Right cardiac atrium (tissue), 5 donors: ENCODE measurements around the gene HM13. TPM values are rescaled to one million over a fixed set of nuclear protein-coding genes. Genes with fewer than 3 reads are reported as not detected.
"Not testable (repeated sequence)": the region's sequence is repeated elsewhere in the genome, so short reads cannot be mapped to it uniquely, and the experiment has no call there.

ENCODE experiments used
- ATAC-seq, 2 donors: fragments of 200-7000 bp; cut with Tn5 transposase; one replicate each; pipeline versions ENCODE4 v1.8.0 to v1.9.1; 2020; ENCODE audit warnings: moderate library complexity in 2 of 2, mild to moderate bottlenecking in 1 of 2
- DNase-seq, 3 donors: peaks; one replicate each; pipeline ENCODE4 v3.0.0-alpha.2; 2020
- H3K27ac ChIP-seq: one replicate; pipeline ENCODE4 v1.5.1; 2013; ENCODE audit warnings: mild to moderate bottlenecking, low read length, control low read depth, moderate library complexity
- H3K27me3 ChIP-seq: one replicate; pipeline ENCODE4 v1.6.1; 2013; ENCODE audit not compliant: control insufficient read depth, insufficient read depth
- H3K4me1 ChIP-seq: one replicate; pipeline ENCODE4 v1.6.1; 2013; ENCODE audit warnings: low read length; ENCODE audit not compliant: control insufficient read depth, insufficient read depth
- H3K4me3 ChIP-seq: one replicate; pipeline ENCODE4 v1.5.1; 2013; ENCODE audit warnings: low read length, control low read depth
- H3K9me3 ChIP-seq: one replicate; pipeline ENCODE4 v1.6.1; 2013; ENCODE audit warnings: low read length; ENCODE audit not compliant: control insufficient read depth
- WGBS: extraction: QIAGEN DNeasy Blood & Tissue Kit; methylation state at CpG from one replicate; pipeline ENCODE4 v1.1.7; 2013; 5-methylcytosine and 5-hydroxymethylcytosine counted together
- intact Hi-C, 4 donors: fragments of 100-400 bp; cut with DNase I; formaldehyde crosslinking; loops; one replicate each; pipeline versions ENCODE4 v1.11.0 to v1.14.0; 2022 to 2023
- polyA plus RNA-seq: library from polyadenylated mRNA; stranded (reverse); fragments of 200-250 nt; gene quantifications from one replicate; pipeline ENCODE4 v1.2.3, GENCODE V29; 2013
- total RNA-seq, 4 donors: library from RNA; stranded (reverse); fragmentation: NEBNext Ultra II Directional; extraction: Animal tissue kit (Norgen Biotek cat#: 25700); gene quantifications; one replicate each; pipeline ENCODE4 v1.2.1, GENCODE V29; 2021
- donor health status: healthy with polysubstance abuse.
- donor health status: DM: no; HTN: yes; CAD: no.
- donor health status: DM: no; HTN: no; CAD: no.
- donor health status: DM: no; HTN: yes; CAD: no; lungs with severe emphysema.
- donor health status: DM: yes; HTN: yes; CAD: no.

HM13 gene
- total and polyA plus RNA-seq, 5 donors: 40.0 to 80.2 (median 60.9) TPM

DNA sequence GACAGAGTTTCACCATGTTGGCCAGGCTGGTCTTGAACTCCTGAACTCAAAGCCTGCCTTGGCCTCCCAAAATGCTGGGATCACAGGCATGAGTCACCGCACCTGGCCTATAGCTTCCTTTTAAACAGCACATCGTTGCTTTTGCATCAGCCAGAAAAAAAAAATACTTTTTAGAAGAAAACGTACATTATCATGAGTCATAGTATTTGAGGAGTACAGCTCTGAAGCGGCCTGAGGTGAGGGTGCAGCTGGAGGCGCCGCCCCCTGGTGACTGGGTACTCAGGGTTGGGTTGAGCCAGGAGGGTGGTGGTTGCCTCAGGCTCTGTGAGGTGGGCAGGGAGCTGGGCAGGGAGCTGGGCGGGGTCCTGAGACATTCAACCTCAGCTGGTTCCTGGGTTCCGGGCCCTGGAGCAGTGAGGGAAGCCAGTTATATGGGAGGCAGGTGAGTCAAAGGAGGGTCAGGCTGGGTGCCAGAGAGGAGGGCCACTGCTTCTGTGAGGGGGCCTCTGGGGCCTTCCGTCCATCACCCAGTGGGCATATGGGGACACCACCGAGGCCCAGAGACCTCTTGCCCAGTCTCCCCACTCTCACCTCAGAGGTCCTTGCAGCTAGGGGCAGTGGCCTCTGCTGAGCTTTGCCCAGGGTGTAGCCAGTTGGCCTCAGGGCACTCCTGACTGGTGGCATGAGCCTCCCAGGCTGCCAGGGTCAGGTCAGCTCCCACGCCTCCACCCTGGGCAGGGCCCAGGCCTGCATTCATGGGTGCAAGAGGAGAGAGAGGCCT, 79.2 kb downstream of the HM13 start:
- no peaks in the 10 kb centered on the region for H3K27me3 ChIP-seq
- ATAC-seq: no peak
- peaks cover 6% of the 10 kb centered on the region for H3K4me1 ChIP-seq
- H3K27ac ChIP-seq: peak overlapping the region; percentile 72
- intact Hi-C loops: no loop called here
- DNase-seq: peak in 2 of 3 donors; percentile 58 to 60
- WGBS: 85% methylated on average over 11 of the region's 11 CpGs
- no peaks in the 10 kb centered on the region for H3K9me3 ChIP-seq
- H3K4me3 ChIP-seq: no peak overlapping the region

DNA sequence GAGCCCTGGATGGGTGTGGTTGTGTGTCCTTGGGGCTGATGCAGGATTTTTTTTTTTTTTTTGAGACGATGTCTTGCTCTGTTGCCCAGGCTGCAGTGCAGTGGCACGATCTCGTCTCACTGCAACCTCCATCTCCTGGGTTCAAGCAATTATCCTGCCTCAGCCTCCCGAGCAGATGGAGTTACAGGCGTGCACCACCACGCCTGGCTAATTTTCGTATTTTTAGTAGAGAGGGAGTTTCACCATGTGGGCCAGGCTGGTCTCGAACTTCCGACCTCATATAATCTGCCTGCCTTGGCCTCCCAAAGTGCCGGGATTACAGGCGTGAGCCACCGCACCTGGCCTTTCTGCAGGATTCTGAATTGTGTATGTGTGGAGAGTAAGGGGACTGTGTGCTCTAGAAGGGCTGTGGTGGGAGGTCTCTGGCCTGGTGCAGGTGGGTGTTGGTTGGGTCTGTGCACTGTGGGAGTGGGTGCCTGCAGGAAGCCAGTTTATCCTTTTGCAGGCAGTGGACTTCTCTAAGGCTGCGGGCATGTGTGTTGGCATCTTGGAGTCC, 79.8 kb downstream of the HM13 start:
- no peaks in the 10 kb centered on the region for H3K27me3 ChIP-seq
- H3K4me1 ChIP-seq: peaks cover 6% of the 10 kb centered on the region
- no peaks in the 10 kb centered on the region for H3K9me3 ChIP-seq
- intact Hi-C loops: no loop called here
- H3K4me3 ChIP-seq: no peak overlapping the region
- peak overlapping the region; percentile 72 for H3K27ac ChIP-seq
- 87% methylated on average over 13 of the region's 13 CpGs for WGBS
- ATAC-seq: no peak
- DNase-seq: peak in 1 of 3 donors; percentile 22

DNA sequence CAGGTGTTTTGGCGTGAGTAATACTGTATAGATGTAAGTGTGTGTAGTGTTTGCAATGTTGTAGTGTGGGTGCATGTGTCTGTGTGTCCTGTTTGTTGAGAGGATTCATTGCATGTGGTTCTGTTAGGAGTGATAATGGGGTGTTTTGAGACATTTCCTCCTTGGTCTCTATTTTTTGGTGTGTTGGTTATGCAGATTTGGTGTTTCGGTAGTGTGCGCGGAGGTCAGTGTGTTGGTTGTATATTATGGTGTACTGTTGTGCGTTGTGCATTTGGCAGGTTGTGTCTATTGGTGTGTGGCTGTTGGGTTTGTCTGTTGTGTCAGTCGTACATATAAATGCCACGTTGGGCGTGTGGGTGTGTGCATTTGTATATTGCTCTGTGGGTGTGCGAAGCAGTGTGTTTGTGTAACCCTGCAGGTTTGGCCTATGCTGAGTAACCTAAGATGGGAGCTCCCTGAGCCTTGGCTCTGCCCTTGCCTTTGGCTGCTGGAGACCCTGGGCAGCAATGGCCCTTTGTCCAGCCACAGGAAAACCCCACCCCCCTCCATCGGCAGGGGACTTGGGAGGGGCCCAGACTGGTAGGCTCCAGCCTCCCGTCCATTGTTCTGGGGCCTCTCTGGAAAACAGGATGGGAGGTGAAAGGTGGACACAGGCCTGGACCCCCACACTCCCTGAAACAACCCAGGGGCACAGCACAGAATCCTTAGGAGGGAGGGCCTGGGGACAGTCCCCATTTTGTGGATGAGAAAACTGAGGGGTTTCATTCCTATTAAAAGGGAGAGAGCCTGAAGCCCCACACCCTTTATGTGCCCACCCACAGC, 80.5 kb downstream of the HM13 start:
- 58% methylated on average over 11 of the region's 11 CpGs for WGBS
- intact Hi-C loops: no loop called here
- Histone ChIP-seq H3K27me3 (no peaks in the 10 kb centered on the region), H3K9me3 (no peaks in the 10 kb centered on the region), H3K4me1 (peaks cover 6% of the 10 kb centered on the region), H3K27ac (peak overlapping the region; percentile 97), H3K4me3 (no peak overlapping the region)
- DNase-seq (peak; percentile 83 to 88 (median 87)), ATAC-seq (peak; percentile 49 to 81)

DNA sequence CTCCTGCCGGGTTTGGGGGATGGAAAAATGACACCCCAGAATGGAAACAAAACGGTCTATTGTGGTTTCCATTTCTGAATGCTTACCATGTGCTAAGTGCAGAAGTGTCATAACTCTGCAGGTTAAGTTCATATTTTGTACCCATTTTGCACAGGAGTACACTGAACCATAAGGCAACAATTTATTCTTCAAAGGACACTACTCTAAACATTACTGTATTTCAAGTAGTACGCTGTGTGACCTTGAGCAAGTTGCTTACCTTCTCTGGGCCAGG, 81.1 kb downstream of the HM13 start:
- WGBS: 67% methylated on average over 3 of the region's 3 CpGs
- peaks cover 6% of the 10 kb centered on the region for H3K4me1 ChIP-seq
- H3K9me3 ChIP-seq: no peaks in the 10 kb centered on the region
- peak overlapping the region; percentile 97 for H3K27ac ChIP-seq
- ATAC-seq (no peak), DNase-seq (no peak)
- H3K4me3 ChIP-seq: no peak overlapping the region
- H3K27me3 ChIP-seq: no peaks in the 10 kb centered on the region
- intact Hi-C loops: no loop called here

DNA sequence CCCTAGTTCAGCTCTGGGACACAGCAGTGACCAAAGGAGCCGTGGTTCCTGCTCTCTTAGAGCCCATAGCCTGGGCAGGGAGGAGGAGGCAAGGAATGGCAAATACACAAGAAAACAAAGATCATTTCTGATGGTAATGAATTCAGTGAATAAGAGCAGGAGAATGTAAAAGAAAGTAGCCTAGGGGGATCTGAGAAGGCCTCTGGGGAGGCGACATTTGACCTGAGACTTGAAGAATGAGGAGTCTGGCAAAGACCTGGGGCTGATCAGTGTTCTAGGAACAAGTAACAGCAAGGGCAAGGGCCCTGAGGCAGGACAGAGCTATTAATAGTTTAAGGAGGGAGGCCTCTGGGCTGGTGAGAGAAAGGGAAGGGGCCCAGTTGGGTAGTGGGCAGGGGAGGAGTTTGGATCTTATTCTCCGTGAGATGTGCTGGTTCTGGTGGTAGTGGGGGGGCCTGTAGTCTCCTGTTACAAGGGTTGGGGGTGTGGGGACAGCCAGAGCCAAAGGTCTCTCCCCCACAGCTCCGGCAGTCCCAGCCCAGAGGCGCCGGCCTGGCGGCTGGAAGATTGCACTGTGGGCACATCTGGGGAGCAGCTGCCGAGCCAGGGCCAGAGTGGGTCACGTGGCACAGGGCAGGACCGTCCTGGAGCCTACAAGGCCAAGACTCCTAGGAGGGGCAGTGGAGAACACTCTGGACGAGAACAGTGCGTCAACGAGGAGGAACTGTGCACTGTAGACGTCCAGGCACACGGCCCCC, 81.6 kb downstream of the HM13 start:
- no peaks in the 10 kb centered on the region for H3K9me3 ChIP-seq
- H3K27ac ChIP-seq: peak overlapping the region; percentile 97
- no peak overlapping the region for H3K4me3 ChIP-seq
- intact Hi-C loops: no loop called here
- ATAC-seq (peak; percentile 93 to 96), DNase-seq (peak; percentile 96 to 98 (median 97))
- peaks cover 6% of the 10 kb centered on the region for H3K4me1 ChIP-seq
- no peaks in the 10 kb centered on the region for H3K27me3 ChIP-seq
- WGBS: 20% methylated on average over 15 of the region's 15 CpGs

DNA sequence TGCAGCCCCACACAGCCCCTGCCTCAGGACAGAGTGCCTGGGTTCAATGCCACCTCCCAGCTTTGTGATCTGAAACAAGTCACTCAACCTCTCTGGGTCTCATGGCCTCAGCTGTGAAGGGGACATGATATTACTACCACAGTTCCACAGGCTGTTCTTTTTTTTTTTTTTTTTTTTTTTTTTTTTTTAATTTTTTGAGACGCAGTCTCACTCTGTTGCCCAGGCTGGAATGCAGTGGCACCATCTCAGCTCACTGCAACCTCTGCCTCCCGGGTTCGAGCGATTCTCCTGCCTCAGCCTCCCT, 82.1 kb downstream of the HM13 start:
- H3K4me1 ChIP-seq, H3K9me3 ChIP-seq, H3K4me3 ChIP-seq, DNase-seq, ATAC-seq, intact Hi-C loops, H3K27me3 ChIP-seq: not testable (repeated sequence)
- H3K27ac ChIP-seq: peak overlapping the region; percentile 97
- WGBS: 48% methylated on average over 4 of the region's 4 CpGs

DNA sequence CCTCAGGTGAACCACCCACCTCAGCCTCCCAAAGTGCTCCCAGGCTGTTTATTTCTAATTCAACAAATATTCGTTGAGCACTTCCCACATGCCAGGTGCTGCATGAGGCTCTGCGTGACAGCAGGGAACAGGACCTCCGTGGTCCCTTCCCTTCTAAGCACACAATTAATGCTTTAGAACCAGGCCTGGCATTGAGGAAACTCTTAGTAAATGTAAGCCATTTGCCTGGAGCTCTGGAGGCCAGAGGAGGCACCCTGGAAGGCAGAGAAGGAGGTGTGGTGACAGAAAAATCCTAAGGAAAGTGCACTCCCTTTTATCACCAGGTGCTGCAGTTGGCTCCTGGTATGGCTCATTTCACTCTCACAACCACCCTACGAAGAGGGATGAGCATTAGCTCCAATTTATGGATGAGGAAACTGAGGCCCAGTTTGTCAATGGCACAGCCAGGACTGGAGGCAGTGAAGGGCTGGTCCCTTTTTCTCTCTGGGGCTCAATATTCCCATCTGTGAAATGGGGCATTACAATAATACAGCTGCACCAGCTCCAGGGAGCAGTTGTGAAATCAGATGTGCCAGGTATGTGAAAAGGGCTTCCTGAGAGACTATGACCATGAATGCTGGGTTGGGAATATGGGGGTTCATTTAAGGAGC, 82.7 kb downstream of the HM13 start:
- no peaks in the 10 kb centered on the region for H3K27me3 ChIP-seq
- intact Hi-C loops: no loop called here
- H3K27ac ChIP-seq: peak overlapping the region; percentile 83
- no peaks in the 10 kb centered on the region for H3K9me3 ChIP-seq
- ATAC-seq (no peak), DNase-seq (peak in 1 of 3 donors; percentile 26)
- H3K4me1 ChIP-seq: peaks cover 6% of the 10 kb centered on the region
- H3K4me3 ChIP-seq: no peak overlapping the region
- 66% methylated on average over 4 of the region's 4 CpGs for WGBS

DNA sequence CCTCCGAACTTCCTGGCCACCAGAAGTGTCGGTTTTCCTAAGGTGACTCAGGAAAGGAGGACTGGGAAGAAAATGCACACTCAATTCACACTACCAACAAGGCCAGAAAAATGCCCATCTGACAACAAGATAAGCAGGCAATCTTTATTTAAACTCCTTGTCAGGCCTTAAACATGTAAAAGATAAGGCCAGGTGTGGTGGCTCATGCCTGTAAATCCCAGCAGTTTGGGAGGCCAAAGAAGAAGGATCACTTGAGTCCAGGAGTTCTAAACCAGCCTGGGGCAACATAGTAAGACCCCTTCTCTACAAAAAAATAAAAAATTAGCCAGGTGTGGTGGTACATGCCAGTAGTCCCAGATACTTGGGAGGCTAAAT, 83.2 kb downstream of the HM13 start:
- H3K4me1 ChIP-seq: peaks cover 6% of the 10 kb centered on the region
- DNase-seq: no peak
- 91% methylated on average over 2 of the region's 2 CpGs for WGBS
- H3K27ac ChIP-seq: peak overlapping the region; percentile 33
- no peaks in the 10 kb centered on the region for H3K9me3 ChIP-seq
- no peak for ATAC-seq
- H3K4me3 ChIP-seq: no peak overlapping the region
- intact Hi-C loops: no loop called here
- no peaks in the 10 kb centered on the region for H3K27me3 ChIP-seq

DNA sequence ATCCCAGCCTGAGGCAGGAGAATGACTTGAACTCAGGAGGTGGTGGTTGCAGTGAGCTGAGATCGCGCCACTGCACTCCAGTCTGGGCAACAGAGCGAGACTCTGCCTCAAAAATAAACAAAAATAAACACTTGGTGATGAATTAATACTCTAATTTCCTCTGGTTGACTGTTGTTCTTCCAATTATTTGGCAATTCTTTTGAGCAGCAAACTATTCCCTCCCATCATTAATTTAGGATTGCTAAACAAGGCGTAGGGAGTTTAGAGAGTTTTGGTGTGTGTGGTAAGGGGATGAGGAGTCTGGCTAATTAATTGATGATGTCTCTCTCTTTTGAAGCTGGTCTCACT, 88.2 kb downstream of the HM13 start:
- peak overlapping the region; percentile 19 for H3K27ac ChIP-seq
- no peak overlapping the region for H3K4me3 ChIP-seq
- H3K27me3 ChIP-seq: no peaks in the 10 kb centered on the region
- intact Hi-C loops: no loop called here
- no peaks in the 10 kb centered on the region for H3K9me3 ChIP-seq
- no peak for DNase-seq
- H3K4me1 ChIP-seq: no peaks in the 10 kb centered on the region
- whole genome bisulfite sequencing: 88% methylated on average over 4 of the region's 4 CpGs
- ATAC-seq: no peak

DNA sequence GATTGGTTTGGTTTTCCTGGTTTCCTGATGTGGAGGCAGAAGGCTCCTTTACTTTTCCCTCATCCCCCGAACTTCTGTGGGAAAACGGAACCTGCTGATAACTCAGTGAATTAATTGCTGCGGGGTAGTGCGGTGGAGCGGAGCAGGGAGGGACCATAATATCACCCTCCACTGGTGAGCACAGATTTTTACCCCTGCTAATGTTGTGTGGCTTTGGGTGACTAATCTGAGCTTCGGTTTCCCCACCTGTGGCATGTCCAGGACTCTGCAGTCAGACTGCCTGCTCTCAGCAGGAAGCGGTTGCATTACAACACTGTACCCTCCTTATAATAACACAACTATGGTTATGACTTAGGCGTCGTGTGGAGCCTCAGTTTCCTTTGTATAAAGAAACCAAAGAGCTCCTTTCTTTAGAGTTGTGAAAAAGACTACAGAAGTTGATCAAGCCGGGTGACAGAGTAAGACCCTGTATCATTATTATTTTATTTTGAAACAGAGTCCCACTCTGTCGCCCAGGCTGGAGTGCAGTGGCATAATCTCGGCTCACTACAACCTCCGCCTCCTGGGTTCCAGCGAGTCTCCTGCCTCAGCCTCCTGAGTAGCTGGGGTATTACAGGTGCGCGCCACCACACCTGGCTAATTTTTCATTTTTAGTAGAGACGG, 88.7 kb downstream of the HM13 start:
- Histone ChIP-seq H3K27me3 (no peaks in the 10 kb centered on the region), H3K4me1 (no peaks in the 10 kb centered on the region), H3K9me3 (no peaks in the 10 kb centered on the region), H3K4me3 (no peak overlapping the region), H3K27ac (peak overlapping the region; percentile 19)
- ATAC-seq (no peak), DNase-seq (peak in 1 of 3 donors; percentile 51)
- 72% methylated on average over 17 of the region's 17 CpGs for WGBS
- intact Hi-C loops: no loop called here
